HEK293T (cell line): Measurements from ENCODE around the gene WNK1.

ENCODE experiments used
- CTCF ChIA-PET: fragments of 350-600 bp; formaldehyde crosslinking; extraction: SDS; loops from one replicate; lab custom pipeline; 2021; ENCODE audit warnings: antibody characterized with exemption, inconsistent platforms; lab: Yijun Ruan, JAX
- POLR2A ChIA-PET: fragments of 350-600 bp; formaldehyde crosslinking; extraction: SDS; loops from one replicate; lab custom pipeline; 2020; ENCODE audit warnings: antibody characterized with exemption, inconsistent platforms; lab: Yijun Ruan, JAX
- DNase-seq: peaks from one replicate; pipeline ENCODE4 v3.0.0; 2012; ENCODE audit warnings: mixed read lengths; ENCODE audit errors: extremely low spot score
- ARNT ChIP-seq: fragments of 450-650 bp; IDR thresholded peaks from 2 replicates; pipeline ENCODE4 v1.6.1; 2017; ENCODE audit warnings: mild to moderate bottlenecking
- BHLHE40 ChIP-seq: fragments of 450-650 bp; IDR thresholded peaks from 2 replicates; pipeline ENCODE4 v1.6.1; 2016; ENCODE audit warnings: mild to moderate bottlenecking, moderate library complexity, borderline replicate concordance
- CTBP1 ChIP-seq: fragments of 450-650 bp; IDR thresholded peaks from 2 replicates; pipeline ENCODE4 v1.6.1; 2016; ENCODE audit warnings: borderline replicate concordance
- ELF4 ChIP-seq: fragments of 450-650 bp; IDR thresholded peaks from 2 replicates; pipeline ENCODE4 v1.6.1; 2017; ENCODE audit warnings: antibody characterized with exemption
- FOXA1 ChIP-seq: fragments of 450-650 bp; IDR thresholded peaks from 2 replicates; pipeline ENCODE4 v1.6.1; 2016; ENCODE audit warnings: mild to moderate bottlenecking
- FOXK2 ChIP-seq: fragments of 450-650 bp; IDR thresholded peaks from 2 replicates; pipeline ENCODE4 v1.6.1; 2016; ENCODE audit warnings: mild to moderate bottlenecking
- FOXM1 ChIP-seq: fragments of 450-650 bp; IDR thresholded peaks from 2 replicates; pipeline ENCODE4 v1.6.1; 2017; ENCODE audit warnings: mild to moderate bottlenecking, borderline replicate concordance
- HDGF ChIP-seq: fragments of 450-650 bp; IDR thresholded peaks from 2 replicates; pipeline ENCODE4 v1.6.1; 2017; ENCODE audit warnings: antibody characterized with exemption, borderline replicate concordance
- L3MBTL2 ChIP-seq: fragments of 450-650 bp; conservative IDR thresholded peaks from 2 replicates; pipeline ENCODE4 v1.6.1; 2016; ENCODE audit warnings: mild to moderate bottlenecking
- LEF1 ChIP-seq: fragments of 450-650 bp; IDR thresholded peaks from 2 replicates; pipeline ENCODE4 v1.6.1; 2017; ENCODE audit warnings: mild to moderate bottlenecking, borderline replicate concordance
- NFRKB ChIP-seq: fragments of 450-650 bp; IDR thresholded peaks from 2 replicates; pipeline ENCODE4 v1.6.1; 2016; ENCODE audit warnings: mild to moderate bottlenecking, moderate library complexity
- SP1 ChIP-seq: fragments of 450-650 bp; IDR thresholded peaks from 2 replicates; pipeline ENCODE4 v1.6.1; 2017
- SUZ12 ChIP-seq: fragments of 450-650 bp; IDR thresholded peaks from 2 replicates; pipeline ENCODE4 v1.6.1; 2016; ENCODE audit warnings: mild to moderate bottlenecking
- TARDBP ChIP-seq: fragments of 450-650 bp; IDR thresholded peaks from 2 replicates; pipeline ENCODE4 v1.6.1; 2016
- ZNF384 ChIP-seq: fragments of 450-650 bp; IDR thresholded peaks from 2 replicates; pipeline ENCODE4 v1.6.1; 2016
- TF ChIP-seq, protein P1 (sequence below): fragments of 450-650 bp; IDR thresholded peaks from 2 replicates; pipeline ENCODE4 v1.6.1; 2016

The WNK1 gene

DNA sequence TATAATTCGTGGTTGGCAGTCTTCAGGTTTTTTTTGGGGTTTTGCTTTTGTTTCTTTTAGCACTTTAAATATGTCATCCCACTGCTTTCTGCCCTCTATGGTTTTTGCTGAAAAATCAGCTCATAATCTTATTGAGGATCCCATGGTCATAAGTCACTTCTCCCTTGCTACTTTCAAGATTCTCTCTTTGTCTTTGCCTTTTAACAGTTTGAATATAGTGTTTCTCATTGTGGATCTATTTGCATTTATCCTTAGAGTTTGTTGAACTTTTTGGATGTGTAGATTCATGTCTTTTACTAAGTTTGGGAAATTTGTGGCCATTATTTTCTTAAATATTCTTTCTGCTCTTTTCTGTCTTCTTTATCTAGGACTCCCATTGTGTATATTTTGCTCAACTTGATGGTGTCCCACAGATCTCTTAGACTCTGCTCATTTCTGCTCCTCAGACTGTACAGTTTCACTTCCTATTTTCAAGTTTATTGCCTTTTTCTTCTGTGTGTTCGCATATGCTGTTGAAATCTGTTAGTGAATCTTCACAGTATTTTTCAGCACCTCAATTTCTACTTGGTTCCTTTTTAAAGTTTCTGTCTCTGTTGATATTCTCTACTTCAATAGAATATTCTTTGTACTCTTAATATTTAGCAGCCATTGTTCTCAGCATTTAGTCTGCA, 70.8 kb downstream of the WNK1 start:
- no peak for TF ChIP-seq BHLHE40
- TF ChIP-seq ARNT, result no peak
- no peak for TF ChIP-seq SUZ12
- TF ChIP-seq FOXA1, result no peak
- TF ChIP-seq FOXM1, result no peak
- no peak for TF ChIP-seq ZNF384
- TF ChIP-seq TARDBP, result no peak
- TF ChIP-seq, protein P1, sequence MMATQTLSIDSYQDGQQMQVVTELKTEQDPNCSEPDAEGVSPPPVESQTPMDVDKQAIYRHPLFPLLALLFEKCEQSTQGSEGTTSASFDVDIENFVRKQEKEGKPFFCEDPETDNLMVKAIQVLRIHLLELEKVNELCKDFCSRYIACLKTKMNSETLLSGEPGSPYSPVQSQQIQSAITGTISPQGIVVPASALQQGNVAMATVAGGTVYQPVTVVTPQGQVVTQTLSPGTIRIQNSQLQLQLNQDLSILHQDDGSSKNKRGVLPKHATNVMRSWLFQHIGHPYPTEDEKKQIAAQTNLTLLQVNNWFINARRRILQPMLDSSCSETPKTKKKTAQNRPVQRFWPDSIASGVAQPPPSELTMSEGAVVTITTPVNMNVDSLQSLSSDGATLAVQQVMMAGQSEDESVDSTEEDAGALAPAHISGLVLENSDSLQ, result no peak
- no peak for TF ChIP-seq SP1
- no peak for TF ChIP-seq ELF4
- CTCF ChIA-PET, result no interaction called here

GRCh38 chr12:826331-826730, 74.0 kb downstream of the WNK1 start:
- TF ChIP-seq SUZ12 (no peak), LEF1 (no peak), CTBP1 (no peak), FOXA1 (no peak), L3MBTL2 (no peak), SP1 (no peak), ELF4 (no peak), ARNT (no peak), NFRKB (no peak), BHLHE40 (no peak), HDGF (no peak), TARDBP (no peak), FOXK2 (no peak)
- TF ChIP-seq, protein P1, result no peak
- CTCF ChIA-PET, result no interaction called here
- POLR2A ChIA-PET, result no interaction called here
- DNase-seq, result no peak

More for the DNA sequence above, 70.8 kb downstream of the WNK1 start:
- POLR2A ChIA-PET, result no interaction called here
- no peak for DNase-seq

DNA sequence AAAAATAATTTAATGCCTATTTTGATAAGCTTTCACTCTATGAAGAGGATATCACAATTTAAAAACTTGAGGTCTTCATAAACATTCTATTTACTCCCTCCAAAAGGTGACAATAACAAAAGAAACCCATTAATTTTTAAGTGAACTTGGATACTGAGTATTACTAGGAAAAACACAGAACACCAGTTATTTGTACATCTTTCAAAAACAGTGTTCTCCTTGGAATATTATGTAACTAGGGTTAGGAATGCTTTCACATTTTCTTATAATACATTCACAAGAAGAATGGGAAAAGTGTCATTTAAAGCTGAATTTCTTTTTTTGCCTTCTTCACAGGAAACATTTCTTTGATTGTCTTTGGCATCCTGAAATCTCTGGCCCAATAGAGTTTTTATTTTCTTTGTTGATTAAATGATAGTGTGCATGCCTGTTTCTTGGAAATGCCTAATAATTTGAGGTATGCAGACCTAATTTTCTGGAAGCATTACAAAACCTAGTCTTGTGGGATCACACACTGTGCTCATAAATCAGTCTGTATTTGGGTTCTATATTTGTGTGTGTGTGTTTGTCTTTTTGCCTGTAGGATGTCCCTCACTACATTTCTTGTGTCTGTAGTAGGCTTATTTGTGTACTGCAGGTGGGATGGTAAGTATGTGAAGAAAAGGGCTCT, 76.5 kb downstream of the WNK1 start:
- ChIA-PET CTCF (interaction anchor here (1.6 kb wide), 1 partner anchor 13 kb away, joined by 3 read pairs; no protein-coding TSS in a partner anchor), POLR2A (no interaction called here)
- TF ChIP-seq, protein P1, result no peak
- TF ChIP-seq ARNT, result no peak
- no peak for TF ChIP-seq ZNF384
- TF ChIP-seq TARDBP, result no peak
- TF ChIP-seq ELF4, result no peak
- TF ChIP-seq BHLHE40, result no peak
- TF ChIP-seq FOXA1, result no peak
- no peak for TF ChIP-seq FOXK2
- no peak for TF ChIP-seq SP1
- no peak for TF ChIP-seq CTBP1
- TF ChIP-seq HDGF, result no peak
- no peak for TF ChIP-seq LEF1
- no peak for DNase-seq

GRCh38 chr12:830111-830867, 77.9 kb downstream of the WNK1 start:
- DNase-seq, result no peak
- no peak for TF ChIP-seq FOXA1
- TF ChIP-seq CTBP1, result no peak
- TF ChIP-seq HDGF, result no peak
- TF ChIP-seq ARNT, result no peak
- no peak for TF ChIP-seq BHLHE40
- no peak for TF ChIP-seq TARDBP
- no peak for TF ChIP-seq ELF4
- TF ChIP-seq NFRKB, result no peak
- TF ChIP-seq, protein P1, result no peak
- TF ChIP-seq ZNF384, result no peak
- TF ChIP-seq LEF1, result no peak
- no peak for TF ChIP-seq L3MBTL2
- POLR2A ChIA-PET, result no interaction called here
- CTCF ChIA-PET, result interaction anchor here (1.6 kb wide), 1 partner anchor 11 kb away, joined by 3 read pairs; no protein-coding TSS in a partner anchor
